GM18868 (cell line): ENCODE data around the gene RTTN.
"Not testable (repeated sequence)": the region's sequence is repeated elsewhere in the genome, so short reads cannot be mapped to it uniquely, and the experiment has no call there.

Experiments
- ATAC-seq: cut with Tn5 transposase; IDR thresholded peaks from one replicate; pipeline ENCODE4 v1.9.1; 2021; ENCODE audit warnings: mild to moderate bottlenecking, moderate library complexity; ENCODE audit not compliant: unreplicated experiment

Gene RTTN

GRCh38 chr18:70205421-70206397 is at the start of gene RTTN:
Gene RTTN, minus strand, starts transcription at chr18:70205687. Its CDS starts 29 bp downstream, at chr18:70205658.
- ATAC-seq = peak; percentile 96

- ATAC-seq = no peak
These were observed 45.3 kb upstream of the RTTN start for GRCh38 chr18:70250781-70251180.

GRCh38 chr18:70249861-70250260 is 44.4 kb upstream of the RTTN start:
- not testable (repeated sequence) for ATAC-seq

- no peak for ATAC-seq
These were observed 43.6 kb upstream of the RTTN start for GRCh38 chr18:70249118-70249517.

GRCh38 chr18:70246061-70246466 is 40.6 kb upstream of the RTTN start:
- ATAC-seq = no peak

GRCh38 chr18:70243131-70243929 is 37.8 kb upstream of the RTTN start:
- no peak for ATAC-seq

GRCh38 chr18:70236921-70237320 is 31.4 kb upstream of the RTTN start:
- not testable (repeated sequence) for ATAC-seq

- no peak for ATAC-seq
These were observed 30.0 kb upstream of the RTTN start for GRCh38 chr18:70235478-70235877.

GRCh38 chr18:70234667-70235459 is 29.4 kb upstream of the RTTN start:
- ATAC-seq = no peak

- ATAC-seq = no peak
These were observed 28.5 kb upstream of the RTTN start for GRCh38 chr18:70233974-70234373.

- no peak for ATAC-seq
These were observed 26.8 kb upstream of the RTTN start for GRCh38 chr18:70232261-70232660.

- no peak for ATAC-seq
These were observed 24.2 kb upstream of the RTTN start for GRCh38 chr18:70229639-70230038.

- ATAC-seq = no peak
These were observed 23.0 kb upstream of the RTTN start for GRCh38 chr18:70228536-70228935.

GRCh38 chr18:70227438-70227837 is 22.0 kb upstream of the RTTN start:
- ATAC-seq = no peak

- no peak for ATAC-seq
These were observed 16.4 kb upstream of the RTTN start for GRCh38 chr18:70221915-70222278.

- ATAC-seq = no peak
These were observed 15.8 kb upstream of the RTTN start for GRCh38 chr18:70221156-70221914.

GRCh38 chr18:70220628-70221027 is 15.1 kb upstream of the RTTN start:
- ATAC-seq = no peak

GRCh38 chr18:70219688-70220087 is 14.2 kb upstream of the RTTN start:
- ATAC-seq = no peak

GRCh38 chr18:70216788-70217187 is 11.3 kb upstream of the RTTN start:
- no peak for ATAC-seq

GRCh38 chr18:70207181-70207580 is 1.7 kb upstream of the RTTN start:
- ATAC-seq = no peak
